ENCODE results near the gene CRHR1.
A peak's percentile ranks its signal among the peaks of the same experiment; 100 is the strongest.

CRHR1 gene

DNA sequence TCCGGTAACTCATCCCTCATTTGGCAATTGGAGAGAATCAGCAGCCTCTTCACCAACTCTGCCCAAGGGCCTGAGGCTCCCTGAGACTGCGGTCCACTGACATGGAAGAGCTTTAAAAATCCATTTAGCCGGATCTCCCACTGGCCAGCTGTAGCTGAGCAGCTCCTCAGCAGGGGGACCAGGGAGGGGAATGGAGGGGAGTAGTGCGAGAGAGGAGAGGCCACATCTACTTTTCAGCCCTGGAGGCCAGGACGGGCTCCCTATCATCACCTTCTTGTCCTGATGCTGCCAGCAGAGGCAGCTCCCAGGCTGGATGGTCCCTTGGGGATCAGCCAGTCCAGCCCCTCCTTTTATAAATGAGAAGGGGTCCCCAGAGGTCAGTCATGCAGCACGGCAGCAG lies 35.5 kb downstream of the CRHR1 start:
- TF ChIP-seq OSR2 (tag by site-specific recombination; IDR thresholded peaks at IDR 0.05) (no peak), ZNF585B (tag by site-specific recombination; IDR thresholded peaks at IDR 0.05) (no peak), ZNF791 (tag by site-specific recombination; IDR thresholded peaks at IDR 0.05) (no peak), ZNF473 (tag by site-specific recombination; IDR thresholded peaks at IDR 0.05) (no peak), MZF1 (tag by site-specific recombination; IDR thresholded peaks at IDR 0.05; ENCODE audit: borderline replicate concordance) (no peak), ZNF354C (tag by site-specific recombination; IDR thresholded peaks at IDR 0.05; ENCODE audit: borderline replicate concordance, low read depth) (no peak), ZNF362 (tag by site-specific recombination; IDR thresholded peaks at IDR 0.05) (no peak), ZNF555 (tag by site-specific recombination; conservative IDR thresholded peaks at IDR 0.05) (no peak), GLI4 (tag by site-specific recombination; IDR thresholded peaks at IDR 0.05) (no peak), ZNF677 (tag by site-specific recombination; IDR thresholded peaks at IDR 0.05) (no peak), ZNF133 (tag by site-specific recombination; IDR thresholded peaks at IDR 0.05) (no peak), ZNF146 (tag by site-specific recombination; IDR thresholded peaks at IDR 0.05) (no peak), WT1 (tag by site-specific recombination; IDR thresholded peaks at IDR 0.05) (no peak)
- TF ChIP-seq, protein P1, sequence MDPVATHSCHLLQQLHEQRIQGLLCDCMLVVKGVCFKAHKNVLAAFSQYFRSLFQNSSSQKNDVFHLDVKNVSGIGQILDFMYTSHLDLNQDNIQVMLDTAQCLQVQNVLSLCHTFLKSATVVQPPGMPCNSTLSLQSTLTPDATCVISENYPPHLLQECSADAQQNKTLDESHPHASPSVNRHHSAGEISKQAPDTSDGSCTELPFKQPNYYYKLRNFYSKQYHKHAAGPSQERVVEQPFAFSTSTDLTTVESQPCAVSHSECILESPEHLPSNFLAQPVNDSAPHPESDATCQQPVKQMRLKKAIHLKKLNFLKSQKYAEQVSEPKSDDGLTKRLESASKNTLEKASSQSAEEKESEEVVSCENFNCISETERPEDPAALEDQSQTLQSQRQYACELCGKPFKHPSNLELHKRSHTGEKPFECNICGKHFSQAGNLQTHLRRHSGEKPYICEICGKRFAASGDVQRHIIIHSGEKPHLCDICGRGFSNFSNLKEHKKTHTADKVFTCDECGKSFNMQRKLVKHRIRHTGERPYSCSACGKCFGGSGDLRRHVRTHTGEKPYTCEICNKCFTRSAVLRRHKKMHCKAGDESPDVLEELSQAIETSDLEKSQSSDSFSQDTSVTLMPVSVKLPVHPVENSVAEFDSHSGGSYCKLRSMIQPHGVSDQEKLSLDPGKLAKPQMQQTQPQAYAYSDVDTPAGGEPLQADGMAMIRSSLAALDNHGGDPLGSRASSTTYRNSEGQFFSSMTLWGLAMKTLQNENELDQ (tag by site-specific recombination; IDR thresholded peaks at IDR 0.05; ENCODE audit: low read depth): no peak
- TF ChIP-seq, protein P2, sequence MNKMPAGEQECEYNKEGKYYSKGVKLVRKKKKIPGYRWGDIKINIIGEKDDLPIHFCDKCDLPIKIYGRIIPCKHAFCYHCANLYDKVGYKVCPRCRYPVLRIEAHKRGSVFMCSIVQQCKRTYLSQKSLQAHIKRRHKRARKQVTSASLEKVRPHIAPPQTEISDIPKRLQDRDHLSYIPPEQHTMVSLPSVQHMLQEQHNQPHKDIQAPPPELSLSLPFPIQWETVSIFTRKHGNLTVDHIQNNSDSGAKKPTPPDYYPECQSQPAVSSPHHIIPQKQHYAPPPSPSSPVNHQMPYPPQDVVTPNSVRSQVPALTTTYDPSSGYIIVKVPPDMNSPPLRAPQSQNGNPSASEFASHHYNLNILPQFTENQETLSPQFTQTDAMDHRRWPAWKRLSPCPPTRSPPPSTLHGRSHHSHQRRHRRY (tag by site-specific recombination; IDR thresholded peaks at IDR 0.05): no peak
- Histone ChIP-seq H3K36me3 (ENCODE audit: control insufficient read depth in 2 of 2, insufficient read depth in 1 of 2, low read length in 2 of 2) (no peaks in the 10 kb centered on the region), H3K9me3 (ENCODE audit: control insufficient read depth, insufficient read depth, low read depth, low read length) (no peaks in the 10 kb centered on the region), H3K4me3 (ENCODE audit: low read depth, low read length) (no peak overlapping the region), H3K27ac (ENCODE audit: extremely low read depth, low read depth, low read length) (no peak overlapping the region), H3K4me1 (ENCODE audit: control insufficient read depth, insufficient read depth, low read length) (no peaks in the 10 kb centered on the region)
- CTCF ChIA-PET: interaction anchor here (0.5 to 2.2 kb wide), 8 partner anchors 10 to 450 kb away, joined by 3 to 13 read pairs (median 3); no protein-coding TSS in a partner anchor
- POLR2A ChIA-PET: interaction anchor here (0.5 kb wide), 1 partner anchor 23 kb away, joined by 4 read pairs; no protein-coding TSS in a partner anchor

DNA sequence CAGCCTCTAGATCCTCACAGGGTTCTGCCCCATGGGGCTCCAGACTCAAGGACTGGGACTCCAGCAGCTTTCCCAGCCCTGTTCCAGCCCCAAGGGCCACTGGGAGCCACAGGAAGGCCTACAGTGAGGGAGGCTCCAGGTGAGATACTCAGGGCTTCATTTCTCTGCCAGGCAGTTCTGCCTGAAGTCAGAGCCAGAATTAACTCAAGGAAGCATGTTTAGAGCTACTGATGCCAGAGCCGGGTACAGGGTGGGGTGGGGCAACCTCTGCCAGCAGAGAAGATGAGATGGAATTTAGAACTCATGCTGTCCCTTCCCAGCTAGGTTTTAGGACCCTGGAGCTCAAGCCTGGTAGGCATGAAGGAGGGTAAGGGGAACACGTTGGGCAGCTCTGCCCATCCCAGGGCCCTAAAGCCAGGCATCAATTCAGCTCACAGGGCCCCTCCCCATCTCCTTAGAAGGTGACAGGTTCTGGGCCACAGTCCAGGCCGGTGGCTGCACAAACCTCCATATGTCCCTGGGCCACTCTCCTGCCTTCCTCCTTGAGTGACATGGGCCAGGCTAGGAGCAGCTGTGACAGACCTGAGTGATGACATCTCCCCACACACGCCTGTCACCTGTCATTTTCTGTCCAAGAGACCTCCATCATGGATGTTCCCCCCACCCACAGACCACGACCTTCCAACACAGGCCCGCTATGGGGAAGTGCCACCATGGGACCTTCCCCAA lies 36.1 kb downstream of the CRHR1 start:
- H3K4me3 ChIP-seq (ENCODE audit: low read depth, low read length): no peak overlapping the region
- CTCF ChIA-PET: interaction anchor here (0.5 to 2.2 kb wide), 7 partner anchors 8 to 118 kb away, joined by 3 to 13 read pairs (median 3); no protein-coding TSS in a partner anchor
- POLR2A ChIA-PET: no interaction called here
- TF ChIP-seq ZNF16 (tag by site-specific recombination; IDR thresholded peaks at IDR 0.05; ENCODE audit: low read depth) (peak; percentile 59; the same call in 1 of the 2 replicates), ZIC2 (tag by site-specific recombination; IDR thresholded peaks at IDR 0.05) (peak; percentile 82), MZF1 (tag by site-specific recombination; IDR thresholded peaks at IDR 0.05; ENCODE audit: borderline replicate concordance) (no peak), ZNF404 (tag by site-specific recombination; IDR thresholded peaks at IDR 0.05) (no peak), ZNF747 (tag by site-specific recombination; IDR thresholded peaks at IDR 0.05) (no peak), ZNF48 (tag by site-specific recombination; IDR thresholded peaks at IDR 0.05) (no peak), ZNF214 (tag by site-specific recombination; IDR thresholded peaks at IDR 0.05; ENCODE audit: borderline replicate concordance) (no peak)
- TF ChIP-seq, protein P3, sequence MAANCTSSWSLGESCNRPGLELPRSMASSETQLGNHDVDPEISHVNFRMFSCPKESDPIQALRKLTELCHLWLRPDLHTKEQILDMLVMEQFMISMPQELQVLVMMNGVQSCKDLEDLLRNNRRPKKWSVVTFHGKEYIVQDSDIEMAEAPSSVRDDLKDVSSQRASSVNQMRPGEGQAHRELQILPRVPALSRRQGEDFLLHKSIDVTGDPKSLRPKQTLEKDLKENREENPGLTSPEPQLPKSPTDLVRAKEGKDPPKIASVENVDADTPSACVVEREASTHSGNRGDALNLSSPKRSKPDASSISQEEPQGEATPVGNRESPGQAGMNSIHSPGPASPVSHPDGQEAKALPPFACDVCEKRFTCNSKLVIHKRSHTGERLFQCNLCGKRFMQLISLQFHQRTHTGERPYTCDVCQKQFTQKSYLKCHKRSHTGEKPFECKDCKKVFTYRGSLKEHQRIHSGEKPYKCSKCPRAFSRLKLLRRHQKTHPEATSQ (tag by site-specific recombination; IDR thresholded peaks at IDR 0.05): no peak
- no peaks in the 10 kb centered on the region for H3K36me3 ChIP-seq (ENCODE audit: control insufficient read depth in 2 of 2, insufficient read depth in 1 of 2, low read length in 2 of 2)
- no peaks in the 10 kb centered on the region for H3K4me1 ChIP-seq (ENCODE audit: control insufficient read depth, insufficient read depth, low read length)
- H3K9me3 ChIP-seq (ENCODE audit: control insufficient read depth, insufficient read depth, low read depth, low read length): no peaks in the 10 kb centered on the region
- no peak overlapping the region for H3K27ac ChIP-seq (ENCODE audit: extremely low read depth, low read depth, low read length)
